NCI-H1048 (cell line): Measurements from ENCODE around the gene RUVBL1.

Experiments used
- DNase-seq: peaks from one replicate; lab custom pipeline; 2025; lab: John Stamatoyannopoulos, UW

The RUVBL1 gene

GRCh38 chr3:128067489-128067888 lies 56.1 kb downstream of the RUVBL1 start:
- no peak for DNase-seq

GRCh38 chr3:128066676-128067075 lies 56.9 kb downstream of the RUVBL1 start:
- DNase-seq: no peak

GRCh38 chr3:128066114-128066513 lies 57.5 kb downstream of the RUVBL1 start:
- no peak for DNase-seq

GRCh38 chr3:128064962-128065361 lies 58.6 kb downstream of the RUVBL1 start:
- DNase-seq: no peak

DNA sequence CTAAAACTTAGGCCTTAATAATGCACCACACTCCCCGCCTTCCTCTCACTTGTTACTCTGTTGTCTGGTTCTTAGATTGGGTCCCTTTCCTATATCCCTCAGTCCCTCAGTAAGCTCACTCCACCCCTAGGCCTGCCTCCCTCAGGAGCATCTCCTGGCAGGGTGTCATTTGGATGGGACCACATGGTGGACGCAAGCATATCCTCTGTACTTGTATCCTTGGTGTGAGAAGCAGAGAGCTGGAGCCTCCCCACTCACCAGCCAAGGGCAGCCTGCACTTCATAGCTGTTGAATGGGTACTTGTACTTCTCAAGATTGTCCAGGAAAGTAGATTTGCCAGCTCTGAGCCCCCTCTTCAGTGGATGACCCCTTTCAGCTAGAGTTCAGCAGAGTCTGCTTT lies 59.7 kb downstream of the RUVBL1 start:
- no peak for DNase-seq

DNA sequence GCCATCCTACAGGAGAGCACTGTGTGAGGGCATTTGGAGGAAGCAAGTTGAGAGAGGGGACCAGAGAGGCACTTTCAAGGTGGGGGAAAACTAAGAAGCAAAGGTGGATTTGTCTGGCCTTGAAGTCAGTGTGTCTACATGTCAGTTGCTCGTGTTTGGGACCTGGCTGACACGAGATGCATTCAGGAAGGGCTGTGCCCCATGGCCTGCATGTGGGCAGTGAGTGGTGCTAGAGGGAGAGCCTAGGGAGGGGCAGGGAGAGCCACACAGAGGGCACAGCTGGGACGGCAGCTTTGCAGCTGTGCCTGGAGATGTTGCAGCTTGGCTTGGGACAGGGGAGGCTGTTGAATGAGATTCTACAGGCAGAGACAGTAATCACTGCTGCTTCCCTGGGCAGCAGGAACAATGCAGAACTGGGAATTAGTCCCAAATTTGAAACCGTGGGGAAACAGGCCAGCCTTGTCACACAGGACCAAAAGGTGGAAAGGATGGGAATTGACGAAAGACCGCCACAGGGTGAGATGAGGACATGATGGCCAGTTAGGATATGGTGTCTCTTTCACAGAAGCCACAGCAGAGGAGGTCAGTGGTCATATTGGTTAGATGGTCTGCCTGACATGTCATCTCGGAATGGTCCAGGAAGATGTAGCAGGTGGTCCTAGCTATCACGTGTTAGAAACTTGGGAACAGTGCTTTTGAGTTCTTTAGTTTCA lies 61.4 kb downstream of the RUVBL1 start:
- no peak for DNase-seq

- no peak for DNase-seq
Measured at GRCh38 chr3:128060473-128061381, 62.9 kb downstream of the RUVBL1 start.

DNA sequence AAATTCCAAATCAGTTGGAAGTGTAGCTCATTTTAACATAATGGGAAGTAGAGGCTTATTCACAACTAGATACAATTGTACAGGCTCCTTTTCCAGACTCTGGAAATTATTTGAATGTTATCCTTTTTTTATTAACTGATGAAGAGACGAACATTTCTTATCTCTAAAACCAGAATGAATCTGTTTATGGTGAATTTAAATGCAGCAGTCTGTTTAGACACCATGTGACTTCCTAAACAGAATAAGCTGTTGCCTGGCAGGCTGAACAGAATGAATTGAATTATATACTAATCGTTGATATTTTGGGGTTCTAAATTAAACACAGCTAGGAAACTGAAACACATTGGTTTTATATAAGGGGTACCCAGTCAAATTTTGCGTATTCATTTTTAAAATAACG lies 67.4 kb downstream of the RUVBL1 start:
- no peak for DNase-seq

- DNase-seq: no peak
Measured at GRCh38 chr3:128054367-128054766, 69.2 kb downstream of the RUVBL1 start.

GRCh38 chr3:128053614-128054013 lies 70.0 kb downstream of the RUVBL1 start:
- DNase-seq: no peak

GRCh38 chr3:128052595-128053351 lies 70.8 kb downstream of the RUVBL1 start:
- DNase-seq: no peak

GRCh38 chr3:128051837-128052594 lies 71.6 kb downstream of the RUVBL1 start, which contains the start of gene SEC61A1:
Gene SEC61A1 (plus strand): TSS chr3:128052437. CDS start chr3:128052553, 116 bp downstream.
- peak; percentile 82 for DNase-seq

- DNase-seq: no peak
Measured at GRCh38 chr3:128051459-128051836, 72.2 kb downstream of the RUVBL1 start.

DNA sequence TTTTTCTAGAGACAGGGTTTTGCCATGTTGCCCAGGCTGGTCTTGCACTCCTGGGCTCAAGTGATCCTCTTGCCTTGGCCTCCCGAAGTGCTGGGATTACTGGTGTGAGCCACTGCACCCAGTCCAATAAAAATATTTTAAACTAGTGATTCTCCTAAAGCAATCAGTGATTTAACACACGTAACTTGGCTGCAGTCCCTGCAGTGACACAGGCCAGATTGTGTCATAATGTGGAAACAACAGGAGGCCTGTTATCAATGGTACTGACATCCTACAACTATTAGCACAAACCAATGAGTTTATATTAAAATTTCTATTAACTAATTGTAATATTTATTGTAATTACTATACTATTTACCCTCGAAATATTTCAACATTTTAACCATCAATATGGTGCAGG lies 73.0 kb downstream of the RUVBL1 start:
- DNase-seq: no peak

DNA sequence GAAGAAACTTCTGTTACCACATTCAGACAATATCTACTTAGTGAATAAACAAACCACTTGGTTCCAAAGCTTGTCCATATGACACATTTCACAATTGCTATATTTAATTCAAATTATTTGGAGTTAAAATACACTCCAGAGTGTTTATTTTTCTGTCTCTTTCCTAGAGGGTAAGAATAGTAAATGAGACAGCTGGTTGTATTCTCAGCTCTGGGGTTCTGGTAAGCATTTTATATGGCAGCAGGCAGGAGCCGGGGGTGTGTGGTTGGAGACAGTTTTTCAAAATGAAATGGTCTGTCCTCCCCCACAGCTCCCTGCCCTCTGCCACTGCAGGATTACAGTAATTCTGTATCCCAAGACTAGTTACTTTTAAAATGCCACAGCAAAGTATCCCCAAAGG lies 82.3 kb downstream of the RUVBL1 start:
- DNase-seq: no peak

DNA sequence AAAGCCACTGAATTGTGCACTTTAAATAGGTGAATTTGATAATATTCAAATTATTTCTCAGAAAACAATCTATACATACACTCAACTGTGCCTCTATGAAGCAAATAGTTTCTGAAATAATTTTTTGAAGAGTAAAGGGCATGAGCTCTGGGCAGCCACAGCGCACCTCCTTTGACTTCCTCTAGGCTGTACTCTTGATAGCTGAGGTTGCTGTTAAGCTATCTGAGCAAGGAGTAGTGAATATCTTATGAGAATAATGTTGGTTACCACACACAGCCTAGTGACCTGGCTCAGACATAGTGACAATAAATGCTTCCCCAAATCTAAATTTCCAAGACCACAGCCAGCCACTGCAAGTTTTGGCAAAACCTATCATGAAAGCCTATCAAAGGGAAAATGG lies 83.0 kb downstream of the RUVBL1 start:
- DNase-seq: no peak

GRCh38 chr3:128040041-128040440 lies 83.6 kb downstream of the RUVBL1 start:
- DNase-seq: no peak

- no peak for DNase-seq
Measured at GRCh38 chr3:128036119-128036518, 87.5 kb downstream of the RUVBL1 start.

GRCh38 chr3:128033102-128033501 lies 90.5 kb downstream of the RUVBL1 start:
- no peak for DNase-seq
